GM19438 (cell line): Measurements from ENCODE around the gene GZMM.

Experiments used
- ATAC-seq: cut with Tn5 transposase; IDR thresholded peaks from one replicate; pipeline ENCODE4 v1.9.1; 2021; ENCODE audit warnings: low read depth; ENCODE audit not compliant: unreplicated experiment

Gene GZMM

DNA sequence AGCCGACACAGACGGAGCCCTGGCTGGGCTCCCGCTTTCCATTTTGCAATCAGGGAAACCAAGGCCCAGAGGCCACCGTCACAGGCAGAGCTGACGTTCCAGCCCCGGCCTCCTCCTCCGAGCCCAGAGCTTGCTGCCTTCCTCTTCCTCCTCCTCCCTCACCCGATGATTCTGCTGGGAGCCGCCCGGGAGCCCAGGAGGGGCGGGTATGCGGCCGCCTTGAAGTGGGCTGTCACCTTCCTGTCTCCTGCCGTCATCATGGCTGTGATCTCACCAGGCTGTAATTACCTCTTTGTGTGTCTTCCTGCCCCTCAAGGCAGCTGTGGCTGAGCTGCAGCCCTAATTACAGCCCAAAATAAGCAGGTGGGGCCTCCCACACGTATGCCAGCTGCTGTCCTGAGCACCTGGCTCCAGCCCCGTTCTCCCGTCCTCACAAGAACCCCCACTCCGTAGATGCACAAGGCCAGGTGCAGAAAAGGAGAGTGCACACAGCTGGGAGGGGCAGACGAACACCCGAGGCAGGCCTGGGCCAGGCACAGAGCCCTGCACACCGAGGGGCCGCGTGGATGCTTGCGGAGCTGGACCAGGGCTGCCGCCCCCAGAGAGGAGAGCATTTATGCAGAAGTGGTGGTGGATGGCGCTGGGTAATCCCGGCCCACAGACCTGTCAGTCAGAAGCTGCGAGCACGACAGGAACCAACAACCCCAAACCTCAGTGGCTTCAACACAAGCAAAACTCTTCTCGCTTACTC is 32.6 kb upstream of the GZMM start:
- no peak for ATAC-seq

DNA sequence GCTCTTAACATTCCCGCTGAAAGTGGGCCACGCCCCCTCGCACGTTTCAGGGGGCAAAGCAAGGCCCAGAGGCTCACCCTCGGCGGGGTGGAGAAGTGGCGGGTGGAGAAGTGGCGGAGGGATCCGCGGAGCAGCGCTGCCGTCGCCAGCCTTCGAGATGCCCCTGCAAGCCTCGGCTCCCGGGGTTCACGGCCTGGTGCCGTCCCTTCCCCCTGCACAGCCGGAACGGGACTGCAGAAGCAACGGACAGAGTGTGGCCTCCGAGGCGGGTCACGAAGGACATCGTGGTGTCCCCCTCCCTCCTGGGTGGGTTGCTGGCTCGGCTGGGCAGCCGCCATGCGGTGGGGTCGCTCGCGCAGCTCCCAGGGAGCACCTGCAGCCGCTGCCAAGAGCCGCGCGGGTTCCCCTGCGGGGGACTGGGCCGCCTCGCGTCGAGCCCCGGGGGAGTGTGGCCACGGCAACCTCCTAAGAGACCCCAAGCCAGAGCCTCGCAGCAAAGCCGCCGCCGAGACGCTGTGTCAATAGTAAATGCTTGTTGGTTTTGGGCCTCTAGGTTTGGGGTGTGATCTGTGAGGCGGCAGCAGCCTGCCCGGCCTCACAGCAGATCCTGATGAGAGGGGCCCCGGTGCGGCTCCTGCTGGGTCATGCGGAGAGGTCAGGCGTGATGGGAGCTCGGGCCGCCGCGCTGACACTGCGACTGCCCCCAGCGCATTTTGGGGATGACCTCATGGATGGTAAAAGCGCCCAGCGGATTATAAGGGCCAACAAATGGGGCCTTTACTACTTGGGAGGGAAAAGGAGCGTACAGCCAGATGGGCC is 31.1 kb upstream of the GZMM start:
- ATAC-seq: no peak

DNA sequence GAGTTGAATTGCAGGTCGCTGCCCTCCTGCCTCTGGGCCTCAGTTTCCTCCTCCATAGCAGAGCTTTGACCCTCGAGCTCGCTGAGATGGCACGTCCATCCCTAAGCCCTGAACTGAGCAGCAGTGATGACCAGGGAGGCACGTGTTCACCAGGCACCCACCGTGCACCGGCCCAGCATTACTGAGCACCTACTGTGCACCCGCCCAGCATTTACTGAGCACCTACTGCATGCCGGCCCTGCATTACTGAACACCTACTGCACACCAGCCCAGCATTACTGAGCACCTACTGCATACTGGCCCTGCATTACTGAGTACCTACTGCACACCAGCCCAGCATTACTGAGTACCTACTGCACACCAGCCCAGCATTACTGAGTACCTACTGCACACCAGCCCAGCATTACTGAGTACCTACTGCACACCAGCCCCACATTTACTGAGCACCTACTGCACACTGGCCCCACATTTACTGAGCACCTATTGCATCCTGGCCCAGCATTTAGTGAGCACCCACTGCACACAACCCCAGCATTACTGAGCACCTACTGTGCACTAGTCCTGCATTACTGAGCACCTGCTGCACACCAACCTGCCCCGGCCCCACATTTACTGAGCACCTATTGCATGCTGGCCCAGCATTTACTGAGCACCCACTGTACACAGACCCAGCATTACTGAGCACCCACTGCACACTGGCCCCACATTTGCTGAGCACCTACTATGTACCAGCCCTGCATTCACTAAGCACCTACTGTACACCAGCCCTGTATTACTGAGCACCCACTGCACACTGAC is 30.3 kb upstream of the GZMM start:
- ATAC-seq: no peak

DNA sequence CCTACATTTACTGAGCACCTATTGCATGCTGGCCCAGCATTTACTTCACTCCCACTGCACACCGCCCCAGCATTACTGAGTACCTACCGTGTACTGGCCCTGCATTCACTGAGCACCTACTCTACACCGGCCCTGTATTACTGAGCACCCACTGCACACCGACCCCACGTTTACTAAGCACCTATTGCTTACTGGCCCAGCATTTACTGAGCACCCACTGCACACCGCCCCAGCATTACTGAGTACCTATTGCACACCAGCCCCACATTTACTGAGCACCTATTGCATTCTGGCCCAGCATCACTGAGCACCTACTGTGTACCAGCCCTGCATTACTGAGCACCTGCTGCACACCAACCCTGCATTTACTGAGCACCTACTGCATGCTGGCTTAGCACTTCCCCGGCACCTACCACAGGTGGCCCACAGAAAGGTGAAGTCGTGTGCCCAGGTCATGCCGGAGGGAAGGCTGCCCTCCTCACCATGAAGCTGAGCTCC is 29.6 kb upstream of the GZMM start:
- ATAC-seq: no peak

DNA sequence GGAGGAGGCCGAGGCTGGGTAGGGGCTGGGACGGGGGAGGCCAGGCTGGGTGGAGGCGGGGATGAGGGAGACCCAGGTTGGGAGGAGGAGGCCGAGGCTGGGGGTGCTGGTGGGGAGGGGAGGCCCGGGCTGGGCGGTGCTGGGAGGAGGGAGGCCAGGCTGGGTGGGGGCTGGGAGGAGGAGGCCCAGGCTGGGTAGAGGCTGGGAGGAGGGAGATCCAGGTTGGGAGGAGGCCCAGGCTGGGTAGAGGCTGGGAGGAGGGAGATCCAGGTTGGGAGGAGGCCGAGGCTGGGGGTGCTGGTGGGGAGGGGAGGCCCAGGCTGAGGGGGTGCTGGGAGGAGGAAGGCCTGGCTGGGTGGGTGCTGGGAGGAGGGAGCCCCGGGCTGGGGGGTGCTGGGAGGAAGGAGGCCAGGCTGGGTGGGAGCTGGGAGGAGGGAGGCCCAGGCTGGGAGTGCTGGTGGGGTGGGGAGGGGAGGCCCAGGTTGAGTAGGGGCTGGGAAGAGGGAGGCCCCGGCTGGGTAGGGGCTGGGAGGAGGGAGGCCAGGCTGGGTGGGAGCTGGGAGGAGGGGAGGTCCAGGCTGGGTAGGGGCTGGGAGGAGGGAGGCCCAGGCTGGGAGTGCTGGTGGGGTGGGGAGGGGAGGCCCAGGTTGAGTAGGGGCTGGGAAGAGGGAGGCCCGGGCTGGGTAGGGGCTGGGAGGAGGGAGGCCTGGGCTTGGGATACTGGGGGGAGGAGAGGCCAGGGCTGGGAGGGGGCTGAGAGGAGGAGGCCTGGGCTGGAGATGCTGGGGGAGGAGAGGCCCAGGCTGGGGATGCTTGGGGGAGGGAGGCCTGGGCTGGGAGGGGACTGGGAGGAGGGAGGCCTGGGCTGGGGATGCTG is 25.9 kb upstream of the GZMM start:
- no peak for ATAC-seq

DNA sequence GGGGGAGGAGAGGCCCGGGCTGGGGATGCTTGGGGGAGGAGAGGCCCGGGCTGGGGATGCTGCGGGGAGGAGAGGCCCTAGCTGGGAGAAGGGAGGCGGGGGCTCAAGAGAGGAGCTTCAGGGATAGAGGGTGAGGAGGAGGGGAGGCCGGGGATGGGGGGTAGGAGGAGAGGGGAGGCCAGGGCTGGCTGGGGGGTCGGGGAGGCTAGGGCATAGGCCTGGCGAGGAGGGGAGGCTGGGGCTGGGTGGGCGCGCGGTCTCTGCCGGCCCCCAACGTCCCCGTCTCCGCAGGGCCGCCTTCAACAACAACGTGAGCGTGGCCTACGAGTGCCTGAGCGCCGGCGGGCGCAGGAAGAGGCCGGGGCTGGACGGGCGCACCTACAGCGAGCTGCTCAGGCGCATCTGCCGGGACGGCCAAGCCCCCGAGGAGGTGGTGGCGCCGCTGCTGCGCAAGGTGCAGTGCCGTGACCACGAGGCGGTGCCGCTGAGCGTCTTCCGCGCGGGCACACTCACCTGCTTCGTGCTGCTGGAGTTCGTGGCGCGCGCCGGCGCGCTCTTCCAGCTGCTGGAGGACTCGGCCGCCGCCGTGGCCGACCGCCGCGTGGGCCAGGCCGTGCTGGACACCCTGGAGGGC is 25.1 kb upstream of the GZMM start:
- no peak for ATAC-seq

DNA sequence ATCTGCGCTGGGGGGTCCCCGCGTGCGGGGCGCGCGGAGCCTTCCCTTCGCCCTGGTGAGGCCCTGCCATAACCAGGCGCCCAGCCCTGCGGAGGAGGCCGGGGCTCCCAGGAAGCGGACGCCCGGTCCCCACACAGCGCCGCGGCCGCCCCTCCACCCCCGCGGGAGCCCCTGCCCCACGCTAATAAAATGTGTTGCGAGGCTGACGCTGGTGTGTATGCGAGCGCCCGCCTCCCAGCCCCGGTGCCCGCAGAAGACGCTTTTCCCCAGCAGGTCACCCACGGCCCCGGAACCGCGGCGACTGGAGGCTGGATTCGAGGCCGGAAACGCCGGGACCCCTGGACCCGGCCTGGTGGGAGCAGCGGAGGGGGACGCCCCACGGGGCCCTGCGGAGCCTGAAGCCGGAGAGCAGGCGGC is 24.4 kb upstream of the GZMM start:
- no peak for ATAC-seq

DNA sequence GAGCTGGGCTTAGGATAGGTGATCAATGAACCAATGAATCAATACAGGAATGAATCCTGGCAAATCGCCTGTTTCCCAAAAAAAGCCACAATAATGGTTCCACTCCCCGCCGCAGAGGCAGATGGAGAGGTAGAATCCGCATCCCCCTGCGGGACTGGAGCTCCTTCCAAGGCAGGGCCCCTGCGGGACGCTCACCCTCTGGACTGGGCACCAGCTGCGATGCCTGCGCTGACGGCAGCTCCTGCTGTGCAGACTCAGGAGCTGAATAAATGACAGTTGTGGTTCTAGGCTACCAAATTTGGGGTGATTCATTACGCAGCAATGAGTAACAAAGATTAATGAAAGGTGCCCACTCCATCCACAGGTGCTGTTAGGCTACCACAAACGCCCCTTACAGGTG is 21.1 kb upstream of the GZMM start:
- ATAC-seq: no peak

DNA sequence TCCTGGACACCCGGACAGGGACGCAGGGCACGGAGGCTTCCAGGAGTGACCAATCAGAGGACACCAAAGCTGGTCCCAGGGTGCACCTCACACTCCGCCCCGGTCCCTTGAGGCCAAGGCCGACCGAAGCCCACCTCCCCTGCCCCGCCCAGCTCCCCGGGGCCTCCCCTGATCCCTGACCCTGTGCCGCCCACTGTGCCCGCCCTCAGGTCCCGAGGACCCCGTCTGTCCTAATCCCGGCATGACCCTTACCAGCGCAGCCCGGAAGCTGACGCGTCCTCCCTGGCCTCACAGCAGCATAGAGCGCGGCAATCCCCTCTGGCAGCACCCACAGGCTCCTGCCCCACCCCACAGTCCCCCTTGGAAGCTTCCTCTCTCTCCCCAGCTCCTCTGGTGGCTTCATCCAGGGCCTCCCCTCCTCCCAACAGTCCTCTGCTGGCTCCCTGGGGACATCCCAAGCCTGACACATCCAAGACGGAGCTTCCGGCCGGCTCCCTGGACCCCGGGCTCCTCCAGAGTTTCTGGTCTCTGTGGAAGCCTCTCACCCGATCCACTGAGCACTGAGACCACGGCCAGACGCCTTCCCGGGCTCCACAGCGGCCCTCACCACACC is 19.7 kb upstream of the GZMM start:
- ATAC-seq: no peak

DNA sequence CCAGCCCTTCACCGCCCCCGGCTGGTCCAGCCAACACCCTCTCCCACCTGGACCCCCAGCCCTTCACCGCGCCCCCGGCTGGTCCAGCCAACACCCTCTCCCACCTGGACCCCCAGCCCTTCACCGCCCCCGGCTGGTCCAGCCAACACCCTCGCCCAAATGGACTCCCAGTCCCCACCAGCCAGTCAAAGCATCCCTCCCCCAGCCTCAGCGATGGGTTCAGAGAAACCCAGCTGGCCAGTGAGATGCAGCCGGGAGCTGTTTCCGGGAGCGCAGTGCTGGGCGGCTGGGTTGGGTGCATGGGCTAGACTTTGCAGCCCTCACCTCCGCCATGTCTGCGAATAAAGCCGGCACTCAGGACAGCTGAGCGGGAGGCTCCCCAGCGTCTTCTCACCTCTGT is 18.8 kb upstream of the GZMM start:
- no peak for ATAC-seq

DNA sequence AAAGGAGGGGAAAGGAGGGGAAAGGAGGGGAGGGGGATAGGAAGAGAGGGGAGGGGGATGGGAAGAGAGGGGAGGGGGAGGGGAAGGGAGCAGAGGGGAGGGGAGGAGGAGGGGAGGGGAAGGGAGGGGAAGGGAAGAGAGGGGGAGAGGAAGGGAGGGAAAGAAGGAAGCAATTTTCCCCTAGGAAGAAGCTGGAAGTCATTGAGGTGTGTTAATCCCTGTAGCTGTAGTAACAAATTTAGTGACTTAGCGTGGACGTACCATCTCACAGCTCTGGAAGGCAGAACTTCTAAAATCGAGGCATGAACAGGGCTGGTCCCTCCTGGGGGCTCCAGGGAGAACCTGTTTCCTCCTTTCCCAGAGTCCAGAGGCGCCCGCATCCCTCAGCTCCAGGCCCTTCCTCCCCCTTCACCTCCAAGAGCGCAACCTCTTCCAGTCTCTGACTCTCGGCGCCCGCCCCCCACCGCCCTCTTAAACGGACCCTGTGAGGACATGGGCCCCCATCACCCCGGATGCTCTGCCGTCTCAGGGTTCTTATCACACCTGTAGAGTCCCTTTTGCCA is 17.9 kb upstream of the GZMM start:
- no peak for ATAC-seq

DNA sequence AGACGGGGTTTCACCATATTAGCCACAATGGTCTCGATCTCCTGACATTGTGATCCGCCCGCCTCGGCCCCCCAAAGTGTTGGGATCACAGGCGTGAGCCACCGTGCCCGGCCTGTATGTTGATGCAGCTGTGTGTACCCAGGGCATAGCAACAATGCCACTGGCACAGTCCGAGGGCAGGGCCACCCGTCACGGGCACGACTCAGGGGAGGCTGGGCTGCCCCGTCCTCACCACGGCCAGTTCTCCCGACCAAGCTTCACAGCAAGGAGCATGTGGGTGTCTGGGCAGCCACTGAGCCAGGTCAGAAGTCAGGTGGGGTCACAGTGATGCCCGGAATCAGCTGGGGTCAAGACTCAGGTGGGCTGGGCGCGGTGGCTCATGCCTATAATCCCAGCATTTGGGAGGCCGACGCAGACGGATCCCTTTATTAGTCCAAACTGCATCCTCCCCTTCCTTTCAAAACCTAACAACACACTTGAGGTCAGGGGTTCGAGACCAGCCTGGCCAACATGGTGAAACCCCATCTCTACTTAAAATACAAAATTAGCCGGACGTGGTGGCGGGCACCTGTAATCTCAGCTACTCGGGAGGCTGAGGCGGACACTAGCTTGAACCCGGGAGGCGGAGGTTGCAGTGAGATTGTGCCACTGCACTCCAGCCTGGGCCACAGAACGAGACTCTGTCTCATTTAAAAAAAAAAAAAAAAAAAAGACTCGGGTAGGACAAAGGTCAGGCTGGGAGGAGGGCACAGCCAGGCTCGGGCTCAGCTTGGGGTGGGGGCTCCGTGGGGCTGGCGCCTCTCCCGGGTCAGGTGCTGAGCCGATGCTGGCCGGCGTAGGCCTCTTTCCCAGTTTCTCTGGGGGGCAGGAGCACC is 13.5 kb upstream of the GZMM start:
- ATAC-seq: no peak

DNA sequence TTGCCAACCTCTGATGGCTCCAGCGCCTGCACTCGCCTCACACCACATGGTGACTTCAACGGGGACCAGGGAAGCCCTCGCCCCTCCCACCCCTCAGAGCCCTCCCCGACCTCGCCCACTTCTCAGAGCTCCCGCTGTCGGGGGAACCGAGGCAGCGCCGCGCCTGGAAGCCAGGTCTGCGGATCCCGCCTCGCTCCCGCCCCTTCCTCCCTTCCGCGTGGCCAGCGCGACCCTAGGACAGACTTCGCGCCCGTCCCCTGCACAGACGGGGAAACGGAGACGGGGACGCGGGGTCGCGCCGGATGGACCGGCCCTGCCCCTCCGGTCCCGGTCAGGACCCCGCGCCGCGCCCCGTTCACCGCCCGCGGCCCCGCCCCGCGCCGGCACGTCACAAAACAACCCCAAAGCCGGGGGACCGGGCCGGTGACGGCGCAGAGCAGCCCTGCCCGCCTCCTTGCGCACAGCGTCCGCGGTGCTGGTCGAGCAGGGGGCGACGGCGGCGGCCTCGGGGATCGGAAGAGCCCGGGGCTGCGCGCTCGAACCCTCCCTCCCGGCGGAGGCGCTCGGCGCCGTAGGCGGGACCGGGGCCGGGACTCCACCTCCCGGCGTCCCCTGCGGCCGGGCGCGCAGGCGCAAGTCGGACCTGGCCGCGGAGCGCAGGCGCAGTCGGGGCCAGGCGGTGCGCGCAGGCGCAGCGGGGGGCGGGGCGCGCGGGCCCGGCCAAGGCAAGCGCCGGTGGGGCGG is 12.7 kb upstream of the GZMM start:
- ATAC-seq: peak; percentile 58

DNA sequence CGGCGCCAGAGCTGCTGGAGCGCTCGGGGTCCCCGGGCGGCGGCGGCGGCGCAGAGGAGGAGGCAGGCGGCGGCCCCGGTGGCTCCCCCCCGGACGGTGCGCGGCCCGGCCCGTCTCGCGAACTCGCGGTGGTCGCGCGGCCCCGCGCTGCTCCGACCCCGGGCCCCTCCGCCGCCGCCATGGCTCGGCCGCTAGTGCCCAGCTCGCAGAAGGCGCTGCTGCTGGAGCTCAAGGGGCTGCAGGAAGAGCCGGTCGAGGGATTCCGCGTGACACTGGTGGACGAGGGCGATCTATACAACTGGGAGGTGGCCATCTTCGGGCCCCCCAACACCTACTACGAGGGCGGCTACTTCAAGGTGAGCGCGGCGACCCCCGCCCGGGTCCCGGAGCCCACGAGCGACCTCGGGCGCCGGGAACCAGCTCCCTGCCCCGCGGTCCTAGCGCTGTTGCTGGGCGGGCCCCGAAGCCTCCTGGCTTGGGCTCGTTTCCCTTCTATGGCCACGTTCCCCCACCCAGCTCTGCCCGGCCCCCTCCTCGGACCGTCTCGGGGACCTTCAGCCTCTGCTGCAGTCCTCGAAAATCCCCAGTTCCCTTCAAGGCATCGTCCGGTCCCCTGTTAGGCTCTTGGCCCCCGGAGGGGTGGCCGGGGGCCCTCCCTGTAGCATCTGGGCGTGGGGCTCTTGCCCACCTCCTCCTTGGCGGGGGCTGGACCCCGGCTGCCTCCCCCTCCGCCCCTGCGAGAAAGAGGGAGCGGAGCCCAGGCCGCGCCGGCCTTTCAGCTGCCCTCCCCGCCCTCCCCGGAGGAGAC is 11.9 kb upstream of the GZMM start, which contains the start of gene CDC34:
TSS of gene CDC34 (plus strand) at position 8 of the 808 bp plus-strand sequence. CDS start at position 180, 172 bp downstream.
- peak; percentile 23 for ATAC-seq

DNA sequence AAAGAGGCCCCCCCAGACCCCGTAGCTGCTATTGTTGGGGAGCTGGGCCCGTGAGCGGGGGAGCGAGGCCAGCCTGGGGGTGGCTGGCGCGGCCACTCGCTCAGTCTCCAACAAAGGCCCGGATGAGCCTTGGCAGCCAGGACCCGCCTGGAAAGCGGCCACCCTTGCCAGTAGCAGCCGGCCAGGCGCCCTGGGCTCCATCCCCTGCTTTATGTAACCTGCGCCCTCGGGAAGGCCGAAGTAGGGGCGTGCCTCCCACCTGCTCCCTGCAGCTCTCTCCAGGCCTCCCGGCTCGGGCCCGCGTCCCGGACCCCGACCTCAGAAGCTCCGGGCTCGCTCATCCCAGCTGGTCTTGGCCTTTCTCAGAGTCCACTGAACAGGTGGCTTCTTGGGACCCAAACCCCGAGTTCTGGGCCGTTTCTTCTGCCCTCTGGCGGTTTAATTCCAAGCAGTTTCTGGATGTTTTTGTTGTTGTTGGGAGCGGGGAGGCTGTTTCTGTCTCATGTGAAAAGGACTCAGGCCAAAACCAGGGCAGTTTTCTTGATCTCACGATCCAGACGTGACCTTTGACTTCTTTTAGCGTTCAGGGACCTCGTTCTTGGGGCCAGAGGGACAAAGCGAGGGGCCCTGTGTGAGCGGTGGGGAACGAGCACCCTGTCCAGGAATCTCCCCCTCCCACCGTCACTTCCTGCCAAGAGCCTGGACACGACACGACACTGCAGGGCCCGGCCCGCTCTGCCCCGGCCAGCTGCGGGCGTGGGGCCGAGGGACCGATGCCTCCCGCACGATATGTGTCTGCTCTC is 11.1 kb upstream of the GZMM start:
- ATAC-seq: no peak
